HCT116 (cell line): ENCODE data around the gene CYSRT1. TPM values are rescaled to one million over a fixed set of nuclear protein-coding genes. Genes with fewer than 3 reads are reported as not detected.

Experiments
- ATAC-seq: fragments of 200-7000 bp; cut with Tn5 transposase; 2 replicates; pipeline ENCODE4 v1.9.1; 2020; ENCODE audit warnings: mild to moderate bottlenecking, moderate library complexity
- BruUV-seq: library from RNA; stranded (reverse); fragments of 400-500 nt; replicated peaks from 2 replicates; lab custom pipeline; 2021; lab: Mats Ljungman, UMichigan
- CTCF ChIA-PET: fragments of 300-600 bp; sonication (Branson Sonifier 250); formaldehyde crosslinking; loops from one replicate; lab custom pipeline; 2021; ENCODE audit warnings: antibody characterized with exemption; lab: Charles Lee
- POLR2A ChIA-PET: fragments of 300-600, 350-600 bp; sonication (Branson Sonifier 250); formaldehyde crosslinking; loops from one replicate; lab custom pipeline; 2021; ENCODE audit warnings: antibody characterized with exemption; lab: Charles Lee
- RAD21 ChIA-PET, 2 experiments: fragments of 300-600 bp; sonication (Branson Sonifier 250); formaldehyde crosslinking; loops; one replicate each; lab custom pipeline; 2023; ENCODE audit warnings: low total read pairs in 2 of 2; ENCODE audit not compliant: uncharacterized antibody in 2 of 2, unreplicated experiment in 2 of 2, low non-redundant PET in 1 of 2; lab: Charles Lee
- DNase-seq: peaks from one replicate; pipeline ENCODE4 v3.0.0-alpha.2; 2010; ENCODE audit warnings: low read depth, low spot score
- H2AFZ ChIP-seq: fragments of 200-600 bp; shearing (Covaris generic), sonication (generic); 2 replicates; pipeline ENCODE4 v1.6.1; 2017; ENCODE audit warnings: low read depth, mixed run types, mixed read lengths, antibody characterized with exemption, low read length; ENCODE audit not compliant: poor library complexity, severe bottlenecking
- H3K27ac ChIP-seq: 2 replicates; pipeline ENCODE4 v1.5.1; 2012; ENCODE audit warnings: low read depth, low read length
- H3K27me3 ChIP-seq: fragments of 200-600 bp; sonication (generic); 2 replicates; pipeline ENCODE4 v1.6.1; 2016; ENCODE audit warnings: mixed run types, low read length, mixed read lengths; ENCODE audit not compliant: insufficient read depth
- H3K36me3 ChIP-seq, 2 experiments: fragments of 200-500 bp in 1 of 2; fragments of 200-600 bp in 1 of 2; sonication (Bioruptor generic) in 1 of 2; sonication (generic) in 1 of 2; 2 replicates each; pipeline versions ENCODE4 v1.5.1 to v1.6.1; 2014 to 2016; ENCODE audit warnings: low read length in 2 of 2, inconsistent platforms in 1 of 2, mixed read lengths in 1 of 2, mixed run types in 1 of 2; ENCODE audit not compliant: insufficient read depth in 2 of 2, control insufficient read depth in 1 of 2
- H3K4me1 ChIP-seq, 2 experiments: fragments of 200-600 bp in 1 of 2; sonication (generic) in 1 of 2; 2 replicates each; pipeline versions ENCODE4 v1.5.1 to v1.6.1; 2012 to 2017; ENCODE audit warnings: low read length in 2 of 2, inconsistent platforms in 1 of 2, mild to moderate bottlenecking in 1 of 2, mixed read lengths in 1 of 2, mixed run types in 1 of 2, moderate library complexity in 1 of 2; ENCODE audit not compliant: insufficient read depth in 2 of 2, control insufficient read depth in 1 of 2
- H3K4me2 ChIP-seq: fragments of 200-600 bp; sonication (generic); 2 replicates; pipeline ENCODE4 v1.6.1; 2017; ENCODE audit warnings: mixed run types, low read length, mixed read lengths
- H3K4me3 ChIP-seq, 2 experiments: fragments of 200-600 bp in 1 of 2; sonication (generic) in 1 of 2; replicated peaks in 1 of 2; 2 replicates each; pipeline ENCODE4 v1.5.1; 2011 to 2016; ENCODE audit warnings: low read length in 2 of 2, control low read depth in 1 of 2, low read depth in 1 of 2, mild to moderate bottlenecking in 1 of 2, mixed read lengths in 1 of 2, mixed run types in 1 of 2
- H3K79me2 ChIP-seq: fragments of 200-600 bp; sonication (generic); 2 replicates; pipeline ENCODE4 v1.6.1; 2017; ENCODE audit warnings: mild to moderate bottlenecking, mixed run types, low read length, moderate library complexity, mixed read lengths; ENCODE audit not compliant: insufficient read depth
- H3K9ac ChIP-seq: fragments of 200-600 bp; sonication (generic); 2 replicates; pipeline ENCODE4 v1.6.1; 2016; ENCODE audit warnings: low read length, mixed read lengths
- H3K9me2 ChIP-seq: fragments of 200-600 bp; sonication (generic), shearing (Covaris generic); 2 replicates; pipeline ENCODE4 v1.6.1; 2017; ENCODE audit warnings: mixed run types, mild to moderate bottlenecking, moderate library complexity; ENCODE audit not compliant: insufficient read depth
- H3K9me3 ChIP-seq, 2 experiments: fragments of 200-500 bp in 1 of 2; fragments of 200-600 bp in 1 of 2; sonication (Bioruptor generic) in 1 of 2; sonication (generic) in 1 of 2; 2 replicates each; pipeline ENCODE4 v1.6.1; 2014 to 2017; ENCODE audit warnings: low read length in 2 of 2, mixed read lengths in 2 of 2, inconsistent platforms in 1 of 2, low read depth in 1 of 2, mild to moderate bottlenecking in 1 of 2, mixed run types in 1 of 2, moderate library complexity in 1 of 2; ENCODE audit not compliant: control insufficient read depth in 1 of 2, insufficient read depth in 1 of 2
- H4K20me1 ChIP-seq: fragments of 200-600 bp; sonication (generic), shearing (Covaris generic); 2 replicates; pipeline ENCODE4 v1.6.1; 2017; ENCODE audit warnings: mixed run types, mild to moderate bottlenecking, moderate library complexity; ENCODE audit not compliant: insufficient read depth
- ATF3 ChIP-seq: IDR thresholded peaks from 2 replicates; pipeline ENCODE4 v1.6.1; 2012
- CBX3 ChIP-seq: IDR thresholded peaks from 2 replicates; pipeline ENCODE4 v1.6.1; 2012; ENCODE audit warnings: low read depth
- MAX ChIP-seq: IDR thresholded peaks from 2 replicates; pipeline ENCODE4 v1.6.1; 2012
- POLR2A ChIP-seq: IDR thresholded peaks from 2 replicates; pipeline ENCODE4 v1.7.0; 2011; ENCODE audit warnings: borderline replicate concordance; ENCODE audit not compliant: insufficient read depth, insufficient read length; ENCODE audit errors: extremely low read depth
- SIN3A ChIP-seq: IDR thresholded peaks from 2 replicates; pipeline ENCODE4 v1.6.1; 2012; ENCODE audit warnings: low read depth
- SP1 ChIP-seq: IDR thresholded peaks from 2 replicates; pipeline ENCODE4 v1.6.1; 2012; ENCODE audit warnings: low read depth
- SRF ChIP-seq: IDR thresholded peaks from 2 replicates; pipeline ENCODE4 v1.6.1; 2012; ENCODE audit warnings: low read depth
- ZBTB33 ChIP-seq: IDR thresholded peaks from 2 replicates; pipeline ENCODE4 v1.6.1; 2011; ENCODE audit warnings: mild to moderate bottlenecking, low read length, moderate library complexity; ENCODE audit not compliant: insufficient replicate concordance; ENCODE audit errors: extremely low read depth
- ZFX ChIP-seq: fragments of 450-650 bp; IDR thresholded peaks from 2 replicates; pipeline ENCODE4 v1.6.1; 2017
- intact Hi-C: fragments of 100-400 bp; cut with micrococcal nuclease; formaldehyde crosslinking; loops from 2 replicates; pipeline ENCODE4 v1.10.0; 2022
- total RNA-seq: library from RNA; stranded (reverse); gene quantifications from one replicate; pipeline ENCODE4 v1.2.1, GENCODE V29; 2021; ENCODE audit not compliant: unreplicated experiment

Gene CYSRT1
- total RNA-seq, 1 experiment from 2014 or later = 4.3 TPM

GRCh38 chr9:137247916-137248175 lies 22.9 kb downstream of the CYSRT1 start:
- Histone ChIP-seq H3K4me1 (peaks cover 5 to 23% of the 10 kb centered on the region in 2 experiments), H2AFZ (no peak overlapping the region), H3K9me2 (no peaks in the 10 kb centered on the region), H3K9me3 (no peaks in the 10 kb centered on the region), H3K36me3 (peaks cover 2 to 9% of the 10 kb centered on the region in 2 experiments; a peak in 2 of 4 replicates), H3K4me2 (no peak overlapping the region), H3K4me3 (no peak overlapping the region), H3K27me3 (no peaks in the 10 kb centered on the region), H3K27ac (no peak overlapping the region), H3K79me2 (peaks cover 11% of the 10 kb centered on the region), H4K20me1 (peaks cover 10% of the 10 kb centered on the region; the same call in 1 of the 2 replicates), H3K9ac (no peak overlapping the region)
- ChIA-PET RAD21 (no interaction called here), CTCF (interaction anchor here (1.0 to 1.2 kb wide), 2 partner anchors 11 to 180 kb away, joined by 4 read pairs; no protein-coding TSS in a partner anchor), POLR2A (no interaction called here)
- no TSS peak for BruUV-seq
- DNase-seq (no peak), ATAC-seq (no peak)
- intact Hi-C loops = no loop called here
- no peak for TF ChIP-seq SP1
- no peak for TF ChIP-seq SRF
- TF ChIP-seq ZBTB33 = no peak

- no TSS peak for BruUV-seq
- Histone ChIP-seq H3K9me2 (no peaks in the 10 kb centered on the region), H3K36me3 (no peaks in the 10 kb centered on the region), H3K27me3 (no peaks in the 10 kb centered on the region), H4K20me1 (no peaks in the 10 kb centered on the region), H3K27ac (no peak overlapping the region), H3K4me3 (no peak overlapping the region), H3K79me2 (peaks cover 4% of the 10 kb centered on the region), H2AFZ (no peak overlapping the region), H3K4me1 (peaks cover 15 to 30% of the 10 kb centered on the region in 2 experiments), H3K4me2 (no peak overlapping the region), H3K9me3 (no peaks in the 10 kb centered on the region), H3K9ac (no peak overlapping the region)
- no peak for ATAC-seq
- TF ChIP-seq MAX (no peak), SIN3A (no peak), ATF3 (no peak), CBX3 (no peak), ZBTB33 (no peak), POLR2A (no peak), ZFX (no peak)
- RAD21 ChIA-PET = no interaction called here
- intact Hi-C loops = no loop called here
- CTCF ChIA-PET = interaction anchor here (1.1 kb wide), 1 partner anchor 14 kb away, joined by 4 read pairs; no protein-coding TSS in a partner anchor
- POLR2A ChIA-PET = interaction anchor here (1.4 kb wide), 1 partner anchor 10 kb away, joined by 6 read pairs; the partner anchor contains the start of gene TUBB4B
- no peak for DNase-seq
Observed at GRCh38 chr9:137250329-137251193, 25.6 kb downstream of the CYSRT1 start.
